H1 (cell line): ENCODE results near the gene MTURN. TPM values are rescaled to one million over a fixed set of nuclear protein-coding genes. Genes with fewer than 3 reads are reported as not detected.

Experiments
- CTCF ChIA-PET: fragments of 300-600 bp; sonication (Branson Sonifier 250); formaldehyde crosslinking; loops from one replicate; lab custom pipeline; 2021; ENCODE audit not compliant: partially characterized antibody; lab: Charles Lee
- POLR2A ChIA-PET: fragments of 300-600 bp; sonication (Branson Sonifier 250); formaldehyde crosslinking; loops from one replicate; lab custom pipeline; 2021; ENCODE audit warnings: inconsistent platforms; ENCODE audit not compliant: partially characterized antibody; lab: Charles Lee
- DNase-seq, 2 experiments: peaks; one replicate each; pipeline versions ENCODE4 v3.0.0 to v3.0.0-alpha.2; 2010 to 2022; ENCODE audit warnings: low spot score in 2 of 2, low read depth in 1 of 2, mixed read lengths in 1 of 2
- FAIRE-seq: peaks from 2 replicates; lab custom pipeline; 2011; peaks lifted over from hg19 to GRCh38; lab: Jason Lieb, UNC
- H2AFZ ChIP-seq: 2 replicates; pipeline ENCODE4 v1.8.1; 2012; ENCODE audit warnings: low read length, inconsistent platforms
- H2AK5ac ChIP-seq: 2 replicates; pipeline ENCODE4 v1.6.1; 2013; ENCODE audit warnings: low read depth, low read length
- H2BK120ac ChIP-seq: replicated peaks from 2 replicates; pipeline ENCODE3; 2013; ENCODE audit warnings: low read depth, low read length, inconsistent platforms
- H2BK12ac ChIP-seq: 2 replicates; pipeline ENCODE4 v1.6.1; 2013; ENCODE audit warnings: low read depth, low read length
- H2BK15ac ChIP-seq: 2 replicates; pipeline ENCODE4 v1.6.1; 2013; ENCODE audit warnings: low read length
- H2BK20ac ChIP-seq: 2 replicates; pipeline ENCODE4 v1.6.1; 2013; ENCODE audit warnings: low read length
- H2BK5ac ChIP-seq: 2 replicates; pipeline ENCODE4 v1.6.1; 2013; ENCODE audit warnings: low read depth, low read length
- H3K14ac ChIP-seq: 2 replicates; pipeline ENCODE4 v1.6.1; 2013; ENCODE audit warnings: inconsistent platforms; ENCODE audit not compliant: insufficient read length
- H3K18ac ChIP-seq: 2 replicates; pipeline ENCODE4 v1.6.1; 2013; ENCODE audit warnings: low read length; ENCODE audit errors: extremely low read depth
- H3K23ac ChIP-seq: 2 replicates; pipeline ENCODE4 v1.6.1; 2013; ENCODE audit warnings: inconsistent platforms; ENCODE audit not compliant: insufficient read length
- H3K23me2 ChIP-seq: 2 replicates; pipeline ENCODE4 v1.6.1; 2013; ENCODE audit warnings: low read depth, low read length
- H3K27ac ChIP-seq: 2 replicates; pipeline ENCODE4 v1.6.1; 2011; ENCODE audit warnings: low read depth, low read length, inconsistent platforms
- H3K27me3 ChIP-seq, 4 experiments: replicated peaks in 1 of 4; 1 replicate in 1 of 4; 2 replicates in 3 of 4; pipeline versions ENCODE4 v1.6.1 to v1.8.1; 2011 to 2013; ENCODE audit warnings: low read length in 3 of 4, mild to moderate bottlenecking in 3 of 4, inconsistent platforms in 2 of 4, mixed read lengths in 2 of 4, moderate library complexity in 1 of 4; ENCODE audit not compliant: control insufficient read depth in 3 of 4, insufficient read depth in 3 of 4; ENCODE audit errors: extremely low read depth in 1 of 4
- H3K36me3 ChIP-seq, 4 experiments: 2 replicates each; pipeline versions ENCODE4 v1.6.1 to v1.8.1; 2011 to 2013; ENCODE audit warnings: mild to moderate bottlenecking in 4 of 4, low read length in 3 of 4, moderate library complexity in 2 of 4, control low read depth in 1 of 4, inconsistent platforms in 1 of 4; ENCODE audit not compliant: insufficient read depth in 4 of 4, control insufficient read depth in 2 of 4
- H3K4ac ChIP-seq: replicated peaks from 2 replicates; pipeline ENCODE3; 2013; ENCODE audit warnings: low read length, low read depth, mixed read lengths, inconsistent platforms; ENCODE audit not compliant: insufficient read length
- H3K4me1 ChIP-seq, 4 experiments: replicated peaks in 1 of 4; 1 replicate in 1 of 4; 2 replicates in 3 of 4; pipeline versions ENCODE4 v1.6.1 to v1.8.1; 2011 to 2013; ENCODE audit warnings: low read length in 3 of 4, inconsistent platforms in 2 of 4, mixed read lengths in 1 of 4; ENCODE audit not compliant: insufficient read depth in 4 of 4, control insufficient read depth in 3 of 4
- H3K4me2 ChIP-seq, 2 experiments: 2 replicates each; pipeline versions ENCODE4 v1.6.1 to v1.8.1; 2011 to 2013; ENCODE audit warnings: low read depth in 2 of 2, low read length in 2 of 2, control low read depth in 1 of 2, inconsistent platforms in 1 of 2, mild to moderate bottlenecking in 1 of 2; ENCODE audit not compliant: insufficient read depth in 1 of 2
- H3K4me3 ChIP-seq, 4 experiments: fragments of 200-600, 300-600 bp in 1 of 4; sonication (generic), shearing (Covaris generic), sonication (Bioruptor Twin) in 1 of 4; 2 replicates each; pipeline versions ENCODE4 v1.5.1 to v1.8.1; 2011 to 2016; ENCODE audit warnings: low read length in 4 of 4, low read depth in 3 of 4, control low read depth in 2 of 4, inconsistent platforms in 2 of 4, mild to moderate bottlenecking in 2 of 4, mixed read lengths in 1 of 4, moderate library complexity in 1 of 4; ENCODE audit not compliant: insufficient read depth in 2 of 4; ENCODE audit errors: extremely low read depth in 1 of 4
- H3K56ac ChIP-seq: replicated peaks from 2 replicates; pipeline ENCODE3; 2013; ENCODE audit warnings: low read depth, mild to moderate bottlenecking, mixed read lengths, low read length, inconsistent platforms; ENCODE audit not compliant: insufficient read length
- H3K79me1 ChIP-seq: 2 replicates; pipeline ENCODE4 v1.6.1; 2013; ENCODE audit warnings: low read depth, low read length, control low read depth
- H3K79me2 ChIP-seq, 2 experiments: 2 replicates each; pipeline versions ENCODE4 v1.6.1 to v1.8.1; 2012 to 2013; ENCODE audit warnings: low read length in 2 of 2, mild to moderate bottlenecking in 2 of 2, inconsistent platforms in 1 of 2; ENCODE audit not compliant: insufficient read depth in 2 of 2, control insufficient read depth in 1 of 2
- H3K9ac ChIP-seq, 4 experiments: replicated peaks in 1 of 4; 1 replicate in 1 of 4; 2 replicates in 3 of 4; pipeline versions ENCODE4 v1.6.1 to v1.8.1; 2011 to 2013; ENCODE audit warnings: low read depth in 3 of 4, low read length in 3 of 4, control low read depth in 2 of 4, mild to moderate bottlenecking in 2 of 4, moderate library complexity in 2 of 4, inconsistent platforms in 1 of 4; ENCODE audit errors: extremely low read depth in 1 of 4
- H3K9me3 ChIP-seq, 2 experiments: 2 replicates each; pipeline versions ENCODE4 v1.6.1 to v1.8.1; 2012 to 2013; ENCODE audit warnings: mild to moderate bottlenecking in 2 of 2, moderate library complexity in 2 of 2, control low read depth in 1 of 2, inconsistent platforms in 1 of 2, low read depth in 1 of 2, low read length in 1 of 2, mixed read lengths in 1 of 2; ENCODE audit not compliant: insufficient read depth in 2 of 2
- H4K20me1 ChIP-seq, 2 experiments: replicated peaks in 1 of 2; 2 replicates each; pipeline versions ENCODE3 to v1.8.1; 2011 to 2013; ENCODE audit warnings: inconsistent platforms in 2 of 2, low read length in 2 of 2, mild to moderate bottlenecking in 1 of 2; ENCODE audit not compliant: insufficient read depth in 2 of 2, control insufficient read depth in 1 of 2
- H4K5ac ChIP-seq: 2 replicates; pipeline ENCODE4 v1.6.1; 2013; ENCODE audit warnings: low read length, low read depth, mixed read lengths, inconsistent platforms; ENCODE audit not compliant: insufficient read length
- H4K8ac ChIP-seq: 2 replicates; pipeline ENCODE4 v1.8.0; 2013; ENCODE audit warnings: mild to moderate bottlenecking, moderate library complexity, low read length, inconsistent platforms; ENCODE audit not compliant: insufficient read depth; ENCODE audit errors: extremely low read depth
- H4K91ac ChIP-seq: replicated peaks from 2 replicates; pipeline ENCODE3; 2013; ENCODE audit warnings: low read length, mixed read lengths, inconsistent platforms; ENCODE audit not compliant: insufficient read length
- CTBP2 ChIP-seq: IDR thresholded peaks from 2 replicates; pipeline ENCODE4 v1.7.0; 2011; ENCODE audit warnings: borderline replicate concordance, mild to moderate bottlenecking, moderate library complexity, mixed read lengths, low read length; ENCODE audit not compliant: insufficient read depth, insufficient read length
- HDAC2 ChIP-seq, 2 experiments: fragments of 300-600 bp in 1 of 2; sonication (generic) in 1 of 2; IDR thresholded peaks; 2 replicates each; pipeline ENCODE4 v1.6.1; 2011 to 2012; ENCODE audit warnings: low read depth in 2 of 2, low read length in 2 of 2, mild to moderate bottlenecking in 2 of 2, moderate library complexity in 2 of 2, borderline replicate concordance in 1 of 2, inconsistent platforms in 1 of 2
- RBBP5 ChIP-seq: IDR thresholded peaks from 2 replicates; pipeline ENCODE4 v1.7.1; 2012; ENCODE audit warnings: low read depth, mild to moderate bottlenecking, inconsistent platforms, low read length, moderate library complexity, borderline replicate concordance
- SAP30 ChIP-seq: fragments of 300-600 bp; sonication (generic); IDR thresholded peaks from 2 replicates; pipeline ENCODE4 v1.7.1; 2012; ENCODE audit warnings: low read length, moderate library complexity, mild to moderate bottlenecking, inconsistent platforms; ENCODE audit not compliant: insufficient read depth, insufficient replicate concordance
- SIX5 ChIP-seq: IDR thresholded peaks from 2 replicates; pipeline ENCODE4 v1.6.1; 2011; ENCODE audit warnings: mild to moderate bottlenecking, low read depth, low read length
- SP1 ChIP-seq: IDR thresholded peaks from 2 replicates; pipeline ENCODE4 v1.6.1; 2011; ENCODE audit warnings: low read depth, low read length
- SP2 ChIP-seq: IDR thresholded peaks from 2 replicates; pipeline ENCODE4 v1.6.1; 2012; ENCODE audit warnings: mild to moderate bottlenecking, low read length, inconsistent platforms
- WGBS, 2 experiments: shearing (Covaris generic) in 1 of 2; methylation state at CpG; one replicate each; pipeline versions ENCODE4 v1.1.6 to v1.1.7; 2013 to 2015; ENCODE audit warnings: low lambda C conversion rate in 2 of 2, mixed read lengths in 2 of 2, inconsistent platforms in 1 of 2, low coverage in 1 of 2, missing lambda C conversion rate in 1 of 2; ENCODE audit not compliant: insufficient replicate concordance in 2 of 2, insufficient coverage in 1 of 2, insufficient read length in 1 of 2; ENCODE audit errors: extremely low coverage in 1 of 2, missing lambda C conversion rate in 1 of 2; 5-methylcytosine and 5-hydroxymethylcytosine counted together
- polyA plus RNA-seq, 7 experiments: library from polyadenylated mRNA; depleted of rRNA in 3 of 7; stranded (reverse) in 5 of 7; unstranded in 2 of 7; fragments of >200 nt in 5 of 7; fragments of 200-250 nt in 2 of 7; gene quantifications; 1 replicate in 5 of 7; 2 replicates in 1 of 7; 4 replicates in 1 of 7; pipeline versions ENCODE4 v1.2.1 to v1.2.3, GENCODE V29; 2011 to 2013; ENCODE audit warnings: missing spikeins in 2 of 7, mixed read lengths in 2 of 7
- total RNA-seq: library from RNA; stranded (reverse); fragmentation: NEBNext Ultra II Directional; extraction: Animal tissue kit (Norgen Biotek cat#: 25700); gene quantifications from 2 replicates; pipeline ENCODE4 v1.2.1, GENCODE V29; 2021

Gene MTURN
- total and polyA plus RNA-seq, 2 of the 8 experiments (the other 6 are each of a cell fraction or from before 2014, with no cell fraction given), result 2.6 to 5.8 TPM

DNA sequence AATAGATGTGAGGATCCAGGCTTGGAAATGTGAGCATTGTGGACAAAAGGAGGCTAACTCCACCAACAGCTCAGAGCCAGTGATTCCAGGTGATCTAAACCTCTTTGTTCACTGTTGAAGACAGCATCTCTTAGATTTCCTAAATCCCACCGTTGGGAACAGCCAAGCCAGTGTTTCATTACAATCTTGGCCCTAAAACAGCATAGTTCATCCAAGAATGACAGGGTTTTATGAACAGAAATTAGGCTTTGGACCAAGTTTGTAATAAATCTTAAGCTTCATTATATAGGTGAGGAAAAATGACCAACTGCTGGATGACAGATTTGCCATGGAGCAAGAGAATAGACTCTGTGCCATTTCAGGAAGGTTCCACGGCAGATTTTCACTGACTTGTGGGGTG, 65.8 kb downstream of the MTURN start:
- H3K27me3 ChIP-seq, result no peaks in the 10 kb centered on the region
- no peaks in the 10 kb centered on the region for H4K20me1 ChIP-seq
- peaks cover 19 to 22% of the 10 kb centered on the region in 2 experiments for H3K9me3 ChIP-seq
- no peak overlapping the region for H3K4me3 ChIP-seq
- H3K36me3 ChIP-seq, result no peaks in the 10 kb centered on the region; a peak in 1 of 8 replicates
- H3K79me2 ChIP-seq, result no peaks in the 10 kb centered on the region
- no peaks in the 10 kb centered on the region for H3K79me1 ChIP-seq
- DNase-seq (no peak), FAIRE-seq (no peak)
- no peaks in the 10 kb centered on the region for H3K4me1 ChIP-seq
- 91% methylated on average over 2 of the region's 2 CpGs; no CpG with 5 or more reads in 1 of the 2 experiments for WGBS, 2 experiments
- H3K14ac ChIP-seq, result no peak overlapping the region
- H3K27ac ChIP-seq, result no peak overlapping the region
- no peaks in the 10 kb centered on the region for H3K23me2 ChIP-seq
- CTCF ChIA-PET, result interaction anchor here (1.0 kb wide), 1 partner anchor 364 kb away, joined by 3 read pairs; no protein-coding TSS in a partner anchor
- no peak overlapping the region for H4K8ac ChIP-seq
- no peak overlapping the region for H2BK5ac ChIP-seq
- no peak overlapping the region for H3K23ac ChIP-seq
- H3K9ac ChIP-seq, result no peak overlapping the region
- no peak overlapping the region for H3K18ac ChIP-seq
- H4K91ac ChIP-seq, result no peak overlapping the region
- no peak overlapping the region for H2BK120ac ChIP-seq
- no peak overlapping the region for H2AFZ ChIP-seq
- no peak overlapping the region for H3K56ac ChIP-seq
- no peak overlapping the region for H4K5ac ChIP-seq
- POLR2A ChIA-PET, result no interaction called here
- H3K4me2 ChIP-seq, result no peak overlapping the region
- H2AK5ac ChIP-seq, result no peak overlapping the region
- H2BK15ac ChIP-seq, result no peak overlapping the region
- H3K4ac ChIP-seq, result no peak overlapping the region
- H2BK12ac ChIP-seq, result no peak overlapping the region
- H2BK20ac ChIP-seq, result no peak overlapping the region
- TF ChIP-seq SP1, result no peak
- no peak for TF ChIP-seq SAP30
- no peak for TF ChIP-seq RBBP5
- TF ChIP-seq SP2, result no peak
- TF ChIP-seq CTBP2, result no peak
- no peak for TF ChIP-seq SIX5
- no peak for TF ChIP-seq HDAC2 (IDR thresholded peaks at IDR 0.05; ENCODE audit: borderline replicate concordance in 1 of 2, low read depth in 2 of 2, low read length in 2 of 2)
